PC-9 (cell line): ENCODE data around the gene S100A5.

ENCODE experiments used
- CTCF ChIP-seq: fragments of 200-600 bp; sonication (generic); conservative IDR thresholded peaks from 2 replicates; pipeline ENCODE4 v1.6.1; 2017; ENCODE audit warnings: mixed run types, antibody characterized with exemption, mild to moderate bottlenecking, moderate library complexity
- EZH2 ChIP-seq: fragments of 200-600 bp; sonication (generic); IDR thresholded peaks from 2 replicates; pipeline ENCODE4 v1.8.0; 2017; ENCODE audit warnings: antibody characterized with exemption, low read depth

DNA sequence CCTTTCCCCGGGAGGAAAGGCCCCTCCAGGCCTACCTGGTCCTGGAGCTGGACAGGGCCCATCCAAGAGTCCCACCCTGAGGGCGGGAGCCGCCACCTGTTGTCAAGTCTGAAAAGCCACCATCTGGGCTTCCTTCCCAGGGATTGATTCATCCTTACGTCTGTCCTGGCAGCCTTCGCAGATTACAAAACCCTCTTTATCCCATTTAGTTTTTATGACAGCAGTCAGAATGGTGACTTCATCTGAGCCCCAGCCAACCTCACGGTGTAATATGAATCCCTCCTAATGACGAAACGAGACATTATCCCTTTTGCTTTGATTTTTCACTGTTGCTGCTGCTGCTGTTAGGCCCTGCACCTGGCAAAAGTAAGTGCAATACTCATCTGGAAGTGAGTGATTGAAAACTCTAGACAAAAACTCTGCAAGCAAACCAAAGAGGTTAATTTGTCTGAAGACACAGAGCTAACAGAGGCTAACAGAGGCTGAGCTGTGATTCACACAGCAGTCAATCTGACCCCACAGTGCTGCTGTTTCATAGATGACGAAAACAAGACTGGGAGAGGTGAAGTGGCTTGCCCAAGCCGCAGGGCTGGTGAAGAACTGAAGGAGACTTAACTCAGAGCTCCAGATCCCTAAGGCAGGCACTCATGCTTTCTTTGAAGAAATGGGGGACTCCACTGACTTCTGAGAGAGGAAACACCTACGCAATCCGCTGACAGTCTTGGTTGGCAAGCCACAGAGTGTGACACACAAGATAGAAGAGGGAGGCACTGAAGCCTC lies 50.3 kb downstream of the S100A5 start:
- TF ChIP-seq CTCF (0 out of 2 replicates have a peak, but pooled peaks have one; percentile 11), EZH2 (no peak)
